Measurements from ENCODE around the gene C5AR2. TPM values are rescaled to one million over a fixed set of nuclear protein-coding genes. Genes with fewer than 3 reads are reported as not detected.
"Not testable (repeated sequence)": the region's sequence is repeated elsewhere in the genome, so short reads cannot be mapped to it uniquely, and the experiment has no call there.

C5AR2 gene
- polyA plus RNA-seq, 1 donor from 2014 or later: not detected

DNA sequence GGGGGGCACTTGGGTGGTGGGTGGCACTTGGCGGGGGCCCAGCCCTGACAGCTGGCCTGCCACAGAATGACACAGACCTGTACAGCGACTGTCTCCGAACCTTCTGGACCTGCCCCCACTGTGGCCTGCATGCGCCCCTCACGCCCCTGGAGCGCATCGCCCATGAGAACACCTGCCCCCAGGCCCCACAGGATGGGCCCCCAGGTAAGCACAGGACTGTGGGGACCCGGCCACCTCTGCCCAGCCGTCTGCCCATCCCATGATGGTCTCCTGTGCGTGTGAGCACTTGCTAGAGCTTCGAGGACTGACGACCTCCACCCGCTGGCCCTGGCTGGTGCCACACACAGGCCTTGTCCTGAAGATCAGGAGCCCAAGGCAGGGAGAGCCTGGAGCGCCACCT lies 49.1 kb downstream of the C5AR2 start:
- H3K4me3 ChIP-seq (ENCODE audit: low read length): no peak overlapping the region
- no peaks in the 10 kb centered on the region for H3F3A ChIP-seq (ENCODE audit: insufficient read depth, low read length, poor library complexity, severe bottlenecking)
- no peaks in the 10 kb centered on the region for H3K9me3 ChIP-seq (ENCODE audit: low read length)
- no peaks in the 10 kb centered on the region for H3K9me2 ChIP-seq (ENCODE audit: insufficient read depth, low read length)
- H4K20me1 ChIP-seq (ENCODE audit: insufficient read depth): no peaks in the 10 kb centered on the region
- no peaks in the 10 kb centered on the region for H3K27me3 ChIP-seq (ENCODE audit: insufficient read depth, low read depth, low read length)
- H2AFZ ChIP-seq (ENCODE audit: low read depth, low read length): no peak overlapping the region
- H3K27ac ChIP-seq (ENCODE audit: low read length): no peak overlapping the region
- no peaks in the 10 kb centered on the region for H3K79me2 ChIP-seq (replicated peaks; ENCODE audit: insufficient read depth, low read length)
- H3K36me3 ChIP-seq (ENCODE audit: insufficient read depth, low read length): no peaks in the 10 kb centered on the region
- no peak for TF ChIP-seq SMC3 (conservative IDR thresholded peaks at IDR 0.05; ENCODE audit: poor library complexity)
- no peak for TF ChIP-seq MXI1 (conservative IDR thresholded peaks at IDR 0.05; ENCODE audit: poor library complexity, severe bottlenecking)
- no peak for TF ChIP-seq EZH2 (IDR thresholded peaks at IDR 0.05; ENCODE audit: borderline replicate concordance, insufficient read depth, low read length, poor library complexity, severe bottlenecking)
- no peak for TF ChIP-seq POLR2AphosphoS5 (IDR thresholded peaks at IDR 0.05)
- TF ChIP-seq TAF1 (IDR thresholded peaks at IDR 0.05; ENCODE audit: low read depth): no peak
- TF ChIP-seq, protein P1, sequence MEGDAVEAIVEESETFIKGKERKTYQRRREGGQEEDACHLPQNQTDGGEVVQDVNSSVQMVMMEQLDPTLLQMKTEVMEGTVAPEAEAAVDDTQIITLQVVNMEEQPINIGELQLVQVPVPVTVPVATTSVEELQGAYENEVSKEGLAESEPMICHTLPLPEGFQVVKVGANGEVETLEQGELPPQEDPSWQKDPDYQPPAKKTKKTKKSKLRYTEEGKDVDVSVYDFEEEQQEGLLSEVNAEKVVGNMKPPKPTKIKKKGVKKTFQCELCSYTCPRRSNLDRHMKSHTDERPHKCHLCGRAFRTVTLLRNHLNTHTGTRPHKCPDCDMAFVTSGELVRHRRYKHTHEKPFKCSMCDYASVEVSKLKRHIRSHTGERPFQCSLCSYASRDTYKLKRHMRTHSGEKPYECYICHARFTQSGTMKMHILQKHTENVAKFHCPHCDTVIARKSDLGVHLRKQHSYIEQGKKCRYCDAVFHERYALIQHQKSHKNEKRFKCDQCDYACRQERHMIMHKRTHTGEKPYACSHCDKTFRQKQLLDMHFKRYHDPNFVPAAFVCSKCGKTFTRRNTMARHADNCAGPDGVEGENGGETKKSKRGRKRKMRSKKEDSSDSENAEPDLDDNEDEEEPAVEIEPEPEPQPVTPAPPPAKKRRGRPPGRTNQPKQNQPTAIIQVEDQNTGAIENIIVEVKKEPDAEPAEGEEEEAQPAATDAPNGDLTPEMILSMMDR (IDR thresholded peaks at IDR 0.05; ENCODE audit: poor library complexity, severe bottlenecking): no peak
- TF ChIP-seq RAD21 (conservative IDR thresholded peaks at IDR 0.05): no peak
- TF ChIP-seq, protein P2, sequence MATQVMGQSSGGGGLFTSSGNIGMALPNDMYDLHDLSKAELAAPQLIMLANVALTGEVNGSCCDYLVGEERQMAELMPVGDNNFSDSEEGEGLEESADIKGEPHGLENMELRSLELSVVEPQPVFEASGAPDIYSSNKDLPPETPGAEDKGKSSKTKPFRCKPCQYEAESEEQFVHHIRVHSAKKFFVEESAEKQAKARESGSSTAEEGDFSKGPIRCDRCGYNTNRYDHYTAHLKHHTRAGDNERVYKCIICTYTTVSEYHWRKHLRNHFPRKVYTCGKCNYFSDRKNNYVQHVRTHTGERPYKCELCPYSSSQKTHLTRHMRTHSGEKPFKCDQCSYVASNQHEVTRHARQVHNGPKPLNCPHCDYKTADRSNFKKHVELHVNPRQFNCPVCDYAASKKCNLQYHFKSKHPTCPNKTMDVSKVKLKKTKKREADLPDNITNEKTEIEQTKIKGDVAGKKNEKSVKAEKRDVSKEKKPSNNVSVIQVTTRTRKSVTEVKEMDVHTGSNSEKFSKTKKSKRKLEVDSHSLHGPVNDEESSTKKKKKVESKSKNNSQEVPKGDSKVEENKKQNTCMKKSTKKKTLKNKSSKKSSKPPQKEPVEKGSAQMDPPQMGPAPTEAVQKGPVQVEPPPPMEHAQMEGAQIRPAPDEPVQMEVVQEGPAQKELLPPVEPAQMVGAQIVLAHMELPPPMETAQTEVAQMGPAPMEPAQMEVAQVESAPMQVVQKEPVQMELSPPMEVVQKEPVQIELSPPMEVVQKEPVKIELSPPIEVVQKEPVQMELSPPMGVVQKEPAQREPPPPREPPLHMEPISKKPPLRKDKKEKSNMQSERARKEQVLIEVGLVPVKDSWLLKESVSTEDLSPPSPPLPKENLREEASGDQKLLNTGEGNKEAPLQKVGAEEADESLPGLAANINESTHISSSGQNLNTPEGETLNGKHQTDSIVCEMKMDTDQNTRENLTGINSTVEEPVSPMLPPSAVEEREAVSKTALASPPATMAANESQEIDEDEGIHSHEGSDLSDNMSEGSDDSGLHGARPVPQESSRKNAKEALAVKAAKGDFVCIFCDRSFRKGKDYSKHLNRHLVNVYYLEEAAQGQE (IDR thresholded peaks at IDR 0.05; ENCODE audit: borderline replicate concordance): no peak
- TF ChIP-seq EP300 (conservative IDR thresholded peaks at IDR 0.05; ENCODE audit: poor library complexity, severe bottlenecking): no peak
- no peak overlapping the region for H3K4me2 ChIP-seq (ENCODE audit: low read length)
- H3K9ac ChIP-seq (ENCODE audit: low read length): no peak overlapping the region

DNA sequence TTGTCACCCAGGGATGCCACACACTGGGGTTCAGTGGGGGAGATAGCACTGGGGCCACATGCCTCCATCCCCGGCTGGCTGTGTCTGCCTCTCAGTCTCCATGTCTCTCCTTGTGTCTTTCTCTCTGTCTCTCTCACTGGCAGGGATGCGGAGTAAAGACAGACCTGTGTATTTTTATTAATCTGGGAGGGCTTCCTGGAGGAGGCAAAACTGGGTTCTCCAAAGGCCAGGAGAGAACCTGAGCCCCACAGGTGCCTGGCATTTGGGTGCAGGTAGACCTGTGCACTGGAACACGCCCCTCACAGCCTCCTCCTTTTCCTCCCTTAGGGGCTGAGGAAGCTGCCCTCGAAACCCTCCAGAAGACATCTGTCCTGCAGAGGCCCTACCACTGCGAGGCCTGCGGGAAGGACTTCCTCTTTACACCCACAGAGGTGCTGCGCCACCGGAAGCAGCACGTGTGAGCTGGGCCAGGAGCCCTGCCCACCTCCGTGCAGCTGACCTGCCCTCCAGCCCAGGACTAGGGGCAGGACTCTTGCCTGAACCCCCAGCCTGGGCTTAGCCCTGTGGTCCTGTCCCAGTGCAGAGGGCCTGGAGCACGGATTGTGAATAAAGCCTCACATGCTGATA lies 49.8 kb downstream of the C5AR2 start:
- H3K27ac ChIP-seq (ENCODE audit: low read length): no peak overlapping the region
- no peak overlapping the region for H3K4me3 ChIP-seq (ENCODE audit: low read length)
- H3K36me3 ChIP-seq (ENCODE audit: insufficient read depth, low read length): no peaks in the 10 kb centered on the region
- H4K20me1 ChIP-seq (ENCODE audit: insufficient read depth): no peaks in the 10 kb centered on the region
- H3K9me2 ChIP-seq (ENCODE audit: insufficient read depth, low read length): no peaks in the 10 kb centered on the region
- no peak overlapping the region for H3K4me2 ChIP-seq (ENCODE audit: low read length)
- no peaks in the 10 kb centered on the region for H3K79me2 ChIP-seq (replicated peaks; ENCODE audit: insufficient read depth, low read length)
- TF ChIP-seq EZH2 (IDR thresholded peaks at IDR 0.05; ENCODE audit: borderline replicate concordance, insufficient read depth, low read length, poor library complexity, severe bottlenecking) (no peak), TAF1 (IDR thresholded peaks at IDR 0.05; ENCODE audit: low read depth) (no peak)
- no peaks in the 10 kb centered on the region for H3K9me3 ChIP-seq (ENCODE audit: low read length)
- no peak overlapping the region for H3K9ac ChIP-seq (ENCODE audit: low read length)
- no peak overlapping the region for H2AFZ ChIP-seq (ENCODE audit: low read depth, low read length)
- H3F3A ChIP-seq (ENCODE audit: insufficient read depth, low read length, poor library complexity, severe bottlenecking): no peaks in the 10 kb centered on the region
- no peaks in the 10 kb centered on the region for H3K27me3 ChIP-seq (ENCODE audit: insufficient read depth, low read depth, low read length)

DNA sequence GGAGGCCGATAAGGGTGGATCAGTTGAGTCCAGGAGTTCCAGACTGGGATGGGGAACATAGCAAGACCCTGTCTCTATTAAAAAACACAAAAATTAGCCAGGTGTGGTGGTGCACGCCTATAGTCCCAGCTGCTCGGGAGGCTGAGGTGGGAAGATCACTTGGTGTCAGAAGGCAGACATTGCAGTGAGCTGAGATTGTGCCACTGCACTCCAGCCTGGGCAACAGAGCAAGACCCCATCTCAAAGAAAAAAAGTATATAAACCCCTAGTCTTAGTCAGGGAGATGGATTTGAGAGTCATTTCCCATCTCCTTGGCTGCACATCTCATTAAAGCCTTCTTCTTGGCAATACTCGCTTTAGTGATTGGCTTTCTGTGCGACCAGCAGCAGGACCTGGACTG lies 51.9 kb downstream of the C5AR2 start:
- not testable (repeated sequence) for H3K9ac ChIP-seq (ENCODE audit: low read length); H3K9me2 ChIP-seq (ENCODE audit: insufficient read depth, low read length); H3K27me3 ChIP-seq (ENCODE audit: insufficient read depth, low read depth, low read length); H3K79me2 ChIP-seq (replicated peaks; ENCODE audit: insufficient read depth, low read length); H3K4me2 ChIP-seq (ENCODE audit: low read length); H3K36me3 ChIP-seq (ENCODE audit: insufficient read depth, low read length); H2AFZ ChIP-seq (ENCODE audit: low read depth, low read length); H3F3A ChIP-seq (ENCODE audit: insufficient read depth, low read length, poor library complexity, severe bottlenecking); H3K4me3 ChIP-seq (ENCODE audit: low read length); H3K27ac ChIP-seq (ENCODE audit: low read length); H4K20me1 ChIP-seq (ENCODE audit: insufficient read depth); H3K9me3 ChIP-seq (ENCODE audit: low read length)

DNA sequence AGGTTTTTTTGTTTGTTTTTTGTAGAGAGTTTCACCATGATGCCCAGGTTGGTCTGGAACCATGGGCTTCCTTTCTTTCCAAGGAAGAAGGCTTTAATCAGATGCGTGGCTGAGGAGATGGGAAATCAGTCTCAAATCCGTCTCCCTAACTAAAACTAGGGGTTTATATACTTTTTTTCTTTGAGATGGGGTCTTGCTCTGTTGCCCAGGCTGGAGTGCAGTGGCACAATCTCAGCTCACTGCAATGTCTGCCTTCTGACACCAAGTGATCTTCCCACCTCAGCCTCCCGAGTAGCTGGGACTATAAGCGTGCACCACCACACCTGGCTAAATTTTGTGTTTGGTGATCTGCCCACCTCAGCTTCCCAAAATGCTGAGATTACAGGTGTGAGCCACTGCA lies 52.6 kb downstream of the C5AR2 start:
- not testable (repeated sequence) for H3K79me2 ChIP-seq (replicated peaks; ENCODE audit: insufficient read depth, low read length); H3K27ac ChIP-seq (ENCODE audit: low read length); H3F3A ChIP-seq (ENCODE audit: insufficient read depth, low read length, poor library complexity, severe bottlenecking); H2AFZ ChIP-seq (ENCODE audit: low read depth, low read length); H3K4me2 ChIP-seq (ENCODE audit: low read length); H3K4me3 ChIP-seq (ENCODE audit: low read length); H3K9me2 ChIP-seq (ENCODE audit: insufficient read depth, low read length); H4K20me1 ChIP-seq (ENCODE audit: insufficient read depth); H3K36me3 ChIP-seq (ENCODE audit: insufficient read depth, low read length); H3K9ac ChIP-seq (ENCODE audit: low read length); H3K9me3 ChIP-seq (ENCODE audit: low read length); H3K27me3 ChIP-seq (ENCODE audit: insufficient read depth, low read depth, low read length)

DNA sequence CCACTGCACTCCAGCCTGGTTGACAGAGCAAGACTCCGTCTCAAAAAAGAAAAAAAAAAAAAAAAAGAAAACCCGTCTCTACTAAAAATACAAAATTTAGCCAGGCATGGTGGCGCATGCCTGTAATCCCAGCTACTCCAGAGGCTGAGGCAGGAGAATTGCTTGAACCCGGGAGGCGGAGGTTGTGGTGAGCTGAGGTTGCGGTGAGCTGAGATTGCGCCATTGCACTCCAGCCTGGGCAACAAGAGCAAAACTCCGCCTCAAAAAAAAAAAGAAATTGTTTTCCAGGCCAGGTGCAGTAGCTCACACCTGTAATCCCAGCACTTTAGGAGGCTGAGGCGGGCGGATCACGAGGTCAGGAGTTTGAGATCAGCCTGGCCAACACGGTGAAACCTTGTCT lies 54.6 kb downstream of the C5AR2 start:
- not testable (repeated sequence) for H2AFZ ChIP-seq (ENCODE audit: low read depth, low read length); H3K4me3 ChIP-seq (ENCODE audit: low read length); H3K9me3 ChIP-seq (ENCODE audit: low read length); H3K79me2 ChIP-seq (replicated peaks; ENCODE audit: insufficient read depth, low read length); H3K27ac ChIP-seq (ENCODE audit: low read length); H4K20me1 ChIP-seq (ENCODE audit: insufficient read depth); H3K9ac ChIP-seq (ENCODE audit: low read length); H3K9me2 ChIP-seq (ENCODE audit: insufficient read depth, low read length); H3K27me3 ChIP-seq (ENCODE audit: insufficient read depth, low read depth, low read length); H3K4me2 ChIP-seq (ENCODE audit: low read length); H3K36me3 ChIP-seq (ENCODE audit: insufficient read depth, low read length); H3F3A ChIP-seq (ENCODE audit: insufficient read depth, low read length, poor library complexity, severe bottlenecking)
